GM12873 (cell line): ENCODE results near the gene NFYA.

ENCODE experiments used
- CTCF ChIP-seq: IDR thresholded peaks from 2 replicates; pipeline ENCODE4 v1.5.1; 2012; ENCODE audit warnings: low read depth, mild to moderate bottlenecking, moderate library complexity, low read length, control low read depth; ENCODE audit not compliant: insufficient read depth; ENCODE audit errors: missing control alignments

NFYA gene

GRCh38 chr6:41040101-41040939, 32.5 kb upstream of the NFYA start:
- no peak for TF ChIP-seq CTCF

GRCh38 chr6:41040940-41041536, 31.7 kb upstream of the NFYA start:
- TF ChIP-seq CTCF, result no peak

GRCh38 chr6:41042226-41043055, 30.3 kb upstream of the NFYA start, which contains the start of gene TSPO2:
TSPO2 (plus strand) TSS chr6:41042467; CDS start chr6:41042986, 519 bp downstream.
- TF ChIP-seq CTCF, result no peak

- no peak for TF ChIP-seq CTCF
These were observed 29.6 kb upstream of the NFYA start for GRCh38 chr6:41043151-41043550.

- no peak for TF ChIP-seq CTCF
These were observed 27.1 kb upstream of the NFYA start for GRCh38 chr6:41045664-41046063.

GRCh38 chr6:41046084-41046483, 26.7 kb upstream of the NFYA start:
- no peak for TF ChIP-seq CTCF

GRCh38 chr6:41047306-41047705, 25.5 kb upstream of the NFYA start:
- TF ChIP-seq CTCF, result no peak
